Choroid plexus epithelial cell (primary cell): ENCODE measurements around the gene ZNF644.
A peak's percentile ranks its signal among the peaks of the same experiment; 100 is the strongest.

ENCODE experiments used
- DNase-seq: peaks from one replicate; pipeline ENCODE4 v3.0.0-alpha.2; 2010; ENCODE audit warnings: low read depth
- H3K4me3 ChIP-seq: 2 replicates; pipeline ENCODE4 v1.5.1; 2011; ENCODE audit warnings: low read depth, mild to moderate bottlenecking, control low read depth, low read length, moderate library complexity
- CTCF ChIP-seq: conservative IDR thresholded peaks from 2 replicates; pipeline ENCODE4 v1.5.1; 2011; ENCODE audit warnings: low read depth, mild to moderate bottlenecking, control low read depth, inconsistent platforms, low read length, moderate library complexity

Gene ZNF644

GRCh38 chr1:90989990-90990389, 31.8 kb downstream of the ZNF644 start:
- no peak for DNase-seq
- no peak for TF ChIP-seq CTCF

GRCh38 chr1:90989302-90989701, 32.5 kb downstream of the ZNF644 start:
- no peak for TF ChIP-seq CTCF
- no peak for DNase-seq
- no peak overlapping the region for H3K4me3 ChIP-seq

More at GRCh38 chr1:90989990-90990389, 31.8 kb downstream of the ZNF644 start:
- no peak overlapping the region for H3K4me3 ChIP-seq

GRCh38 chr1:90987841-90988240, 34.0 kb downstream of the ZNF644 start:
- no peak for DNase-seq
- TF ChIP-seq CTCF: no peak

GRCh38 chr1:90986953-90987352, 34.9 kb downstream of the ZNF644 start:
- no peak overlapping the region for H3K4me3 ChIP-seq
- DNase-seq: no peak
- no peak for TF ChIP-seq CTCF

More at GRCh38 chr1:90987841-90988240, 34.0 kb downstream of the ZNF644 start:
- H3K4me3 ChIP-seq: no peak overlapping the region

- DNase-seq: no peak
- no peak for TF ChIP-seq CTCF
- no peak overlapping the region for H3K4me3 ChIP-seq
These were observed 44.3 kb downstream of the ZNF644 start for GRCh38 chr1:90977522-90977921.

GRCh38 chr1:90973897-90974798, 47.7 kb downstream of the ZNF644 start:
- peak; percentile 66 for DNase-seq
- TF ChIP-seq CTCF: no peak
- H3K4me3 ChIP-seq: no peak overlapping the region

- H3K4me3 ChIP-seq: no peak overlapping the region
- no peak for TF ChIP-seq CTCF
- DNase-seq: peak; percentile 12
These were observed 51.6 kb downstream of the ZNF644 start for GRCh38 chr1:90970208-90970607.
